HG02642 (cell line): ENCODE data around the gene CBLB.

ENCODE experiments used
- ATAC-seq: cut with Tn5 transposase; IDR thresholded peaks from one replicate; pipeline ENCODE4 v1.9.1; 2021; ENCODE audit warnings: mild to moderate bottlenecking; ENCODE audit not compliant: unreplicated experiment, poor library complexity

The CBLB gene

DNA sequence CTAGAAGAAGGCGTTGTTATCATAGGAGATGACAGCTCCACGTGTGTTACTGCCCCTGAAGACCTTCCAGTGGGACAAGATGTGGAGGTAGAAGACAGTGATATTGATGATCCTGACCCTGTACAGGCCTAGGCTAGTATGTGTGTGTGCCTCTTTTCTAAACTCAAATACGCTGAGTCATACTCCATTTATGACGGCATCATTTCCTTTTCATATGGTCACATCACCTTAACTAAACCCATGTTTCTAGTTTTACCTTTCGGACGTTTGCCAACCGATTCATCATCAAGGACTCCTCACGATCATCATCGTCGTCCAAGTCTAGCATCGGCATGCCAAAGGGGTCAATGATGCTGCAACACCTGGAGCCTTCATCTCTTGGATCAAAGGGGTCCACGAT lies 149.0 kb downstream of the CBLB start:
- no peak for ATAC-seq

DNA sequence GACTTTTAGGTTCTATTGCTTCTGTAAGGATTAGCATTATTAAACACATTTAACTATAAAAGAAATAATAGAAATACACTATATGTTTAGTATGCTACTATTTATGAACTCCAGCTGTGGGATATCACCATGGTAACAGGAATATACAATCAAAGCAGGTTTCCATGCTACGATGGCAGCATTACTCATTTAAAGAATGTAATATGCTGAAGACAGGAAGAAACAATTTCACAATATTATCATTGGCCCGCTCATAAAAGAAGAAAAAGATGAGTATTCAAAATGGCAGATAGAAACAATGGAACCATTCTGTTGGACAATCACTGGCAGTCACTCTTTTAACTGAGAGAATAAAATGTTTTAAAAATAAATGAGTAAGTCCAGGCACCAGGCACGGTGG lies 153.4 kb downstream of the CBLB start:
- ATAC-seq = no peak

DNA sequence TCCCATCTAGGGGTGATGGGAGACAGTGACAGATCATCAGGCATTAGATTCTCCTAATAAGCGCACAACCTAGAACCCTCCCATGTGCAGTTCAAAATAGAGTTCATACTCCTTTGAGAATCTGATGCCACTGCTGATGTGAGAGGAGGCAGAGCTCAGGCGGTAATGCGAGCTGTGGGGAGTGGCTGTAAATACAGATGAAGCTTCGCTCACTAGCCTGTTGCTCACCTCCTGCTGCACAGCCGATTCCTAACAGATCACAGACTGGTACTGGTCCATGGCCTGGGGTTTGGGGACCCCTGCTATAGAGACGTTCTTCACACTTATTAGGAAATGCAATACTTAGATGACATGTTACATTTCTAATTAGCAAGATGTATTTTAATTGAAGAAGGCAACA lies 154.4 kb downstream of the CBLB start:
- ATAC-seq = no peak

DNA sequence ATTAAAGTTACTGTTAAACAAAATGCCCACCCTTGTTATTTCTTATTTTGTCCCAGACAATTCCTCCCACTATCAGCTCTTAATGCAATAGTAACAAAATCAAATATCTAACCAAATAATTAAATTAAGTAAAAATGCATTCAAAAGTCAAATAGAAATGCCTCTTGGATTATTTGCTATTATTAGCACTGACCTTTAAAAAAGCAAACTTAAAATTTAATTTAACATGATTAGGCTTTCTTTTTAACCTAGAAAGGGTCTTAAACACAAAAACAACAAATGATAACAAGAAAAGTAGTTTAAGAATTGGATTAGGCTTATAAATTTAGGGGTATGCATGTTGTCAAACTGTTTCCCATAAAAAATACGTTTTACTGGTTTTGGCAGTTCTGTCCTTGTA lies 159.8 kb downstream of the CBLB start:
- ATAC-seq = no peak

DNA sequence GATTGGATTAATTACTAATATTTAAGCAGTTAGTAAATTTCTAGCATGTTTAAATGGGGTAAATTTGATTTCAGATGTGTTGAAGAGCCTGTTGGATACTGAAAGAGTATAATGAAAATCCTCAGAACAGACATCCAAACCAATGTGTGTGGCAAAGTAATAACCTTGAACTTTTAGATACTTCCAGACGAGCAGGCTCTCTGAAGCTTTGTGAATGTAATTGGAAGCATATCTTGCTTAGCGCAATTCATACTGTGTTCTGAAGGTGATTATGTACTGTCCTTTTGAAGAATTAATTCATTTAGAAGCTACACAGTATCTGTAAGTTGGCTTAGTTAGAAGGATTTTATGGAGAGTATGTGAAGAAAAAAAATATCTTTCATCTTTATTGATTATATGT lies 161.8 kb downstream of the CBLB start:
- ATAC-seq = no peak

DNA sequence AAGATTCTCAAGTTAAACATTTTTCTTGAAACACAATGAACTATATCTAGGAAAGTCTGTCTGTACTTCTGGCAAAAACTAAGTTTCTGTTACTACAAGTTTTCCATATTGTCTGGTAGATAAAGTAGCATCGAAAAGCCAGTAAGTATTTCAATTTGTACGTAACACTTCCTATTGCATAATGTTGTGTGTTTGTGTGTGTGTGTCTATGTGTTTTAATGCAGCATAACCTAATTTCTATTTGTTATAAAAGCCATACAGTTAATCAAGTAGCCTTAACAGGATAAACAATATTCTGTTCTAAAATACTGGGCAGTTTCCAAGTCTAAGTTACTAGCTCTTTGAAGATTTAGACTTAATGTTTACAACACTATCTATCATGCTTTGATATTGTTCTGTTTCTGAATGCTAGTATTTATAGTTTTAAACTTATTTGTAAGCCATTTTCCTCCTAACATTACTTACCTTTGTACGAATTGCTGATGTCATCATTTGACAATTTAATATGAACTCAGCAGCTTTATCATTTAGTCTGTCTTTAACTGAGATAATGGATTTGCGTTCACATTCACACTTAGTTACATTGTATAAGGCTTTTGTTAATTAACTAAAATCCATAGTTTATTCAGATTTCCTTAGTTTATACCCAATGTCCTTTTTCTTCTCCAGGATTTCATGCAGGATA lies 163.9 kb downstream of the CBLB start:
- no peak for ATAC-seq

DNA sequence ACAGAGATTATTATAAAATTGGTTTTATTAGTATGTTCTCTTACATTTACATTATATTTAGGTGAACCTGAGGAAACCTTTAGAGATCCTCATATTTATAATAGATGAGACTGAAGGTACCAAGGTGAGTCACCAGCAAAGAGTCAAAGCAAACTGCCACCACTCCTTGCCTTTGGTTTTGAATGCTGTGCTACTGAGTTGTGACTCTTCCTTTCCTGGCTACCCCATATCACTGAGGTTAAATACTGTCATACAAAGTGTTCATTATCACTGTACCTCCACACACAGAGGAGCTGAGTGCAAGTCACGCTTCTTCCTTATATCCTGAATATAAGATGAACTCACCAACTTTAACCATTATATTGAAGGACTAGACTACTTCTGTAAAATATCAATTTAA lies 168.2 kb downstream of the CBLB start:
- no peak for ATAC-seq

DNA sequence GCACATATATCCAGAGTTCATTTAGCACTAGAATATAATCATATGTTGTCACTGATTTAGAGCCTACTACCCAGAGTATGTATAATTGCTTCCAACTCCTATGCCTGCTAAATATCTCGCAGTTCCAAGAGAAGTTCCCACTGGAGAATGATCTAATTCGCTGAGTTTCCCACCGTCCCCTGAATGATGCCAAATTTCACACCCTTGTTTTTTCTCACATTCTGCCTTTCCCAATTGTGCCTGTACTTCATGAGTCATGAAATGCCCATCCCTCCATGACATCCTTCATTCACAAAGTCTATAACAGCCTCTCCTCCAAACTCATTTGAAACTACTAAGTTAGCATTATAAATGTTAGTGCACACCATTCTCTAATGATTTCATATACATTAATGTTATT lies 177.2 kb downstream of the CBLB start:
- ATAC-seq = no peak

DNA sequence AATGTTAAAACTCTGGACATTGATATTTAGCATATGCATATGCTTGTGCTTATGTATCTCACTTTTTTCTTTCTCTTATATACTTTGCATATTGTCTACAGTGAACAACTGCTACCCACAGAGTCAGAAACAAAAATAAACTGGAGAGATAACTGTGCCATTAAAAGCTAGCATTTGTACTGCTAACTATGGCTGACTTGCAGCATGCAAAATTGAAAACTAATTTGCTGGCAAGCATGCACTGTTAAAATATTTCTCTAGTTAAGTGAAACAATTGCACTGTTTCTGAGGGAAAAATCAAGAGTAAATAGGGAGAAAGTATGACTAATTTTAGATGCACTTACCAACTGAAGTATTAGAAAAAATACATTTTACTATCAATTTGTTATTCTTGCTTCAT lies 177.8 kb downstream of the CBLB start:
- ATAC-seq = no peak

DNA sequence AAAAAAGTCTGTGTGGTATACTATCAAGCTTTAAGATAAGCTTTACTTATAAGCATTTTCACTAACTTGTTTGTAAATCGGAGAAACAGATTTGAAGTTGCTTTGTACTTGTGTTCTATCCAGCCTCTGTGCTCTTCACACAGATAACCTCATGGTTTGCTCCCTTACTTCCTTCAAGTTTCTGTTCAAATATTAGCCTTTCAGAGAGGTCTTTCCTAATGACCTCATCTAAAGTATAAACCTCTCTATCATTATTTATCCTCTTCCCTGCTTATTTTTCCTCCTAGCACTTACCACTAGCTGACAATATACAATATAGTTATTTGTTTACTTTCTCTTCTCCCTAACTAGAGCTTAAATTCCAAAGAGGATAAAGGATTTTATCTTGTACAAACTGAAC lies 180.0 kb downstream of the CBLB start:
- ATAC-seq = no peak

DNA sequence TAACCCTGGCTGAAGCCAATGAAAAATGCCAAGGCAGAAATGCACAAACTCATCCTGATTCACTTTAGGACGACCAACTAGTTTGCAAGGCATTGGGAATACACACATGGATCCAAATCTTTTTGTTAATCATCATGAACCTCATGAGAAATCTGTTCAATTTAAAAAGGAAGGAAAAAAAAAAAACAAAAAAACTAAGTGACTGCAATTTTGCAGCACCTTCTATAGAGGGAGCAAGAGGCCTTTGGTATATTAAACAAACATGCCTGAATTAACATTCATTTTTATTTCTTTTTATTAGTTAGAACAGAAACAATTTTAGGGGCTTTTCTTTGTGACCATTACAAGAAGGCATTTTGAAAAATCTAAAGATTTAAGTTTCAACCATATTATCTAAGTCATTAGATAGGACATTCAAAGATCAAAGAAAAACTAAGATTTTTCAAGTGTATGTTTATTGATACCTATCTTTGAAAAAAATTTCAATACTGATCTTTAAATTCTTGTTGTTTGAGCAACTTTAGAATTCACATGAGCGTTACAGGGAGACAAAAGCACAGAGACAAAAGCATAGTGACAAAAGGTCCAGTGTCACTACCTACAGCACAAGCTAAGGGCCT lies 182.4 kb downstream of the CBLB start:
- no peak for ATAC-seq

DNA sequence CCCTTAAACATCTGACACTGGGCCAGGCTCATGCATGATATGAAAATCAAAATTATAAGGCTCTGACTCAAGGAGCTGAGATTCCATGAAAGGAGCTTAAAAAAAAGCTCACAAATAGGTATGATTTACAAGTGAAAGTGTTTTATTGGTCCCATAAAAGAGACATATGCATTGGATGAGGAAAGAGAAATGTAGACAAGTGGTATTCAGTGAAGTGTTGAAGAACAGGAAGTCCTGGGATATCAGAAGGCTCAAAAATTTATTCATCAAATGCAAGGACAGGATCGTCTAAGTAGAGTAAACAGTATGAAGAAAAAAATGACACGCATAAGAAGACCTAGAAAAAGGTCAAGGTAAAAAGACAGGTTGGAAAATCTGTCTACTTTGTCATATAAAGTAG lies 188.9 kb downstream of the CBLB start:
- no peak for ATAC-seq

DNA sequence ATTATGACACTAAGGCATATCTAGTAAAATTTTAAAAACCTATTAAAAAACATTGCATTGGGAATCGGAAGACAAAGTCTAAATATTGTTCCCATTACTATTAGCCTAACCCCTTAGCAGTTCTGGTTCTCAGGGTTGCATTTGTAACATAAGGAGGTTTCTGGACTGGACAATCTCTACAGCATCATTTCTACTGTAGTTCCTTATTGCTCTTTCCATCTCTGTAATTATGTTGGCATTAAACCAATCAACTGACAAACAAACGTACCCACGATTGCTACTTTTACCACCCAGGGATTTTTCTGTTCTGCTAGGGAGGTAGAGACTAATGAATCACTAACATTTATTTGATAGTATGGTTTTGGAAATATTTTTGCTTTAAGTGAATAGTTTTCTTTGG lies 190.8 kb downstream of the CBLB start:
- no peak for ATAC-seq

DNA sequence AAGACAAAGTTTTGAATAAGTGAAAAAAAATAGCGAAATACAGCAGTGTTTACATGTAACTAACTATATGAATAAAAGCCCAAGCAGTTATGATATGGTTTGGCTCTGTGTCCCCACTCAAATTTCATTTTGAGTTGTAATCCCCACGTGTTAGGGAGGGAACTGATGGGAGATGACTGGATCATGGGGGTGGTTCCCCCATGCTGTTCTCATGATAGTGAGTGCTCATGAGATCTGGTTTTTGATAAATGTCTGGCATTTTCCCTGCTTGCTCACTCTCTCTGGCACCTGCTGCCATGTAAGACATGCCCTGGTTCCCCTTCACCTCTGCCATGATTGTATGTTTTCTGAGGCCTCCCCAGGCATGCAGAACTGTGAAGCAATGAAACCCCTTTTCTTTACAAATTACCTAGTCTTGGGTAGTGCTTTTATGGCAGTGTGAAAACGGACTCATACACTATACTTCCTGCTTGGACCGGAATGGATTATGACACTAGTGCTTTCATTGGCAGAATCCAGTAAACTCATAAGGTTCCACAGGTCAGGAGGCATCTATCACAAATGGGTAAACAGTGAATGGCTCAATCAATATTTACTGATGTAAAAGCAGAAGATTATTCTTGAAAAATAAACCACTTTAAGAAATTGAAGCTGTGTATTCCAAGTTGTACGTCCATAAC lies 192.1 kb downstream of the CBLB start:
- ATAC-seq = no peak

DNA sequence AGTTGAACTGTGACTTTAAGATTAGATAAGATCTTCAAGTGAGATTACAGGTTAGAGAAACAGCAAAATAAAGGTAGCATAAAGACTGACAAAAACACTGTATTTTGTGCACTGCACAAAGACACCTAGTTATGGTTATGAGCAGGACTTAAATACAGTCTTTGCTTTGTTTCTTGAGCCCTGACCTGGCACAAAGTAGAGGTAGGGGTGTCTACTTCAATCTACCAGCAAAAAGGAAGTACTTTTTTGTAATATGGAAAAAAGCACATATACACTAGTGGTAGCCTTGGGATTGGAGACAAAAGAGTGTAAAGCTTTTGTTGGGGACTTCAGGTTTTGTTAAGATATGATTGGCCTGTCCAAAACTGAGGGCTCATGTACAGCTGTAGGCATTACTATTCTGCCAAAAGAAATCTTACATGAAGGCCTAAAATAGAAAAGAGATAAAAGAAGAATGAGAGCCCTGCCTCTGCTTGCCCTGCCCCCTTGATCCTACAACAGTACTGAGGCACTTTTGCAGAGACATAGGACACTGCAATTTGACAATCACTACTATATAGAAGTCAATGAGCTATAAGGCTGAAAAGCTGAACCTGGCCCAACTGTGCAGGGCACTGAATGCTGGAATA lies 194.3 kb downstream of the CBLB start:
- ATAC-seq = no peak

DNA sequence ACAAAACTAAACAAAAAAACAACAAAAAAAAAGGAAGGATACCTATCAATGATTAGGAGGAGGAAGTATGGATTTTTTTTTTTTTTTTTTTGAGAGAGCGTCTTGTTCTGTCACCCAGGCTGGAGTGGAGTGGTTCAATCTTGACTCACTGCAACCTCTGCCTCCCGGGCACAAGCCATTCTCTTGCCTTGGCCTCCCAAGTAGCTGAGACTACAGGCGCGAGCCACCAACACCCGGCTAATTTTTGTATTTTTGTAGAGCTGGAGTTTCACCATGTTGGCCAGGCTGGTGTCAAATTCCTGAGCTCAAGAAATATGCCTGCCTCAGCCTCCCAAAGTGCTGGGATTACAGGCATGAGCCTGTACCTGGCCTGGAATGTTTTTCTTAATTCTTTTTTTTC lies 195.8 kb downstream of the CBLB start:
- ATAC-seq = no peak

DNA sequence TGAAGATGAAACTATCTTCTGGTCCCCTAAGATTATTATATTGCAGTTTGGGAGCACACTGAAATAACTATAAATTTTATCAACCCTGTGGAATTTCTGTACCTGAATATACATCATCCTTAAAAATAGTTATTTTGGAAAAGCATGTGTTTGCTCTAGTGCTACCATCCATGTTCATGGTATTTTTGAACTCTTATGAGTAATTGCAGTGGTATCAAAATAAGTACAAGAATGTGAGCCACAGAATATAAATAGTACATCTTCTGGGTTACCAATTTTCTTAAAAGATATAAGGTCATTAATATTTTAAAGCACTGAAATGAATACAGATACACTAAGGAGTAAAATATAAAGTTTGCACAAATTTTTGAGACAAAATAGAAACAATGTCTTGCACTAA lies 206.5 kb downstream of the CBLB start:
- no peak for ATAC-seq

DNA sequence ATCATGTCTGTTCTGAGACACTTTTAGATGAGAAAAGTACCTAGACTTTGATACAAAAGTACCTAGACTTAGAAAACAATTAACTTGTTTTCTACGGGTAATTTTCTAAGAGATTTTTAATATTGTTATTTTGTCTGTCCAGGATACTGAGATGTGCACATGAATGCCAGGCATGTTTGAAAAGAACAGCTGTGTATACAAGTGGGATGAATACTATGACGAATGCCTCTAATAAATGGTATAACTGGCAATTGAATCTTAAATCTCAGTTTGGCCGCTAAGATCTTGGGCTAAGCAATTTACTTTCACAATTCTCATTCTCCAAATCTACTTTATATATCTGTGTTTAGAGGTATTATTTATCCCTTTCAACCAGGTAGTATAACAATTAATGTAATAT lies 207.4 kb downstream of the CBLB start:
- no peak for ATAC-seq

DNA sequence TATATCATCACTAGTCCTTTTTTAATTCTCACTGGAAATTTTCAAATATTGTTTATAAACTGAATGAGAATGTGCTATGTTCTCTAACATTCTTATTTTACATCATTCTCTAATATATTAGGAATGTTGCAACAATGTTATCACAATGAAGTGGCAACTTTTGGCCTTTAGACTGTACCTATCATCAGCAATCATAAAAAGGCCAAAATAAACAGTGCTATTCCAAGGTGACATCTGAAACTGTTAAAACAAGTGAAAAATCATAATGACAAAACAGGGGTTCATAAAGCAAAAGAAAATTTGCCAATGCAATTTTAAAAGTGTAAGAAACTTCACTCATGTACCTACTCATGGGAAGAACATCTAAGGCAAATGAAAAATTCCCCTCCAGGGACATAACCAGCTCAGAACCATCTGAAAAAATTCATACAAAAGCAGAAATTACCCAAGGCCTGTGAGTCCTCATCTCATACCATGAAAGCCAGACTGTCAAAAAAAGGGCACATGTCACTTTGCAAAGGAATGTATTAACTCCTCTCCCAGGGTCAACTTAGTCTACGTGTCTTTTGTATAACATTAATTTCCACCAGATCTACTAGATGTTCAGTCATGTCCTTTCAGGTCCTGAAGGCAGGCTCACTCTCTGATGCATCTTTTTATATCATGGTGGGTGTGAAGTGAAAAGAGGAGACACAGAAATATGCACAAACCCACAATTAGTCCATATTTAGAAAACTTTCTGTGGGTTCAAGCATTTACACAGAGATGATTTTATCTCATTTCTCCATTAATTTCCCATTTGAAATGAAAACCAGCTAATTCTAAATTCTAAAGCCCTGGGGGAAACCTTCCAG lies 211.9 kb downstream of the CBLB start:
- ATAC-seq = no peak

DNA sequence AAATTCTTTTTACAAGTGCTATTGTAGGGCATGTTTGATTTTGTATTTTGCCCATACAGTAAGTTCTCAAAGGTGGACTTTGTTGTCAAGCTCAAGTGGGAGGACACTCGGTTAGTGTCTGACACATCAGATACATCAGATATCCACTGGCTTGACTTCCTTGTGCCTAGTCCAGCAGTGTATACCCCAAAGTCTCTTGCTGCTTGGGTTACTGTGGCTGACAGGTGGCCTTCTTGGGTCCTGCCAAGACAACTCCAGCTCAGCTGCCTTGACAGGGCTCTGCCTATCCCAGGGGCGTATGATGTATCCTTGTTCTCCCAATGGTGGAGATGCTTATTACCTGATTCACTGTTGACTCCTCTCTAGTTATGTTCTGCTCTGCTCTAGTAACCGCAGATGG lies 214.9 kb downstream of the CBLB start:
- ATAC-seq = no peak

DNA sequence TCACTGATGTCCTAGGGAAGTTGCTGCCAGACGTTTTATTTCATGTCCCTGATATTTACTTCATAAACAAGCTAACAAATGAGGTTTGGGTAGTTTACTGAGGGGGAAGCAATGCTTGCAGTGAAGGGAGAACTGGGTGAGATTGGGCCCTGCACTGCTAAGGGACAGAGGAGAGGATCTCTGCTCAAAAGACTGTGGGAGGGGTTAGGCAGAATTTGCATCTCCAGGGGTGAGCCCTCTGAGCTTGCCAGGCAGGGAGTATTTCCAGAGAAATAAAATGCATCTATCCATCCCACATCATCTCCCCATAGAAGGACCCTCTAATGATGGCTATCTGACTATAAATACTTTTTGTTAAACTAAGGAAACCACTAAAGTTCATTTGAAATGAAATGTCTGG lies 215.6 kb downstream of the CBLB start:
- no peak for ATAC-seq
